ENCODE results near the gene GPC5. TPM values are rescaled to one million over a fixed set of nuclear protein-coding genes. Genes with fewer than 3 reads are reported as not detected.
"Not testable (repeated sequence)": the region's sequence is repeated elsewhere in the genome, so short reads cannot be mapped to it uniquely, and the experiment has no call there.

The GPC5 gene
- total RNA-seq, 2 donors from 2014 or later, result not detected

GRCh38 chr13:92510416-92510815 is 1112.0 kb downstream of the GPC5 start:
- TF ChIP-seq POLR2A (IDR thresholded peaks at IDR 0.05) (no peak), CTCF (IDR thresholded peaks at IDR 0.05) (no peak)
- no peaks in the 10 kb centered on the region for H3K4me1 ChIP-seq
- no peak overlapping the region for H3K27ac ChIP-seq
- WGBS, 2 donors, result 35 to 55% methylated on average over 2 of the region's 2 CpGs
- no peaks in the 10 kb centered on the region for H3K36me3 ChIP-seq (replicated peaks in 1 of 2; ENCODE audit: insufficient read depth in 1 of 2, low read depth in 2 of 2)
- no peaks in the 10 kb centered on the region for H3K9me3 ChIP-seq
- intact Hi-C loops (cut with DNase I), result no loop called here
- H3K4me3 ChIP-seq, result no peak overlapping the region
- H3K27me3 ChIP-seq, result no peaks in the 10 kb centered on the region
- no peak for ATAC-seq
- DNase-seq, result no peak

DNA sequence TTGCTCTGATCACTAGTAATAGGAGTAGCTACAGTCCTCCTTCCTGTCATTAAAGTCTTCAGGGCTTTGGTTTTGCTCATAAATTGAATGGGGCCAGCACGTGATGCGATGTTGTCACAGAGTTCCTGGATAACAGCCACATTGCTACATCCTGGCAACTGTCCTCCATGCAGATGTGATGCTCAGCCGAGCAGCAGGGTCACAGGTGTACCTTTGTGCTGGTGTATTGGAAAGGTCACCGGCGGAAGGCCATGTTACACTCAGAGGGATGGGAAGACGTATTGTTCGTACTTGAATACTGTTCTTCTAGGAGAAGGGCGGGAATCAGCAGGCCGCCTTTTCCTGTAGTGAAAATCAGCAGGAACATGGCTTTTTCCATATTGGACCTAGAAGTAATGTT is 1114.4 kb downstream of the GPC5 start:
- H3K4me1 ChIP-seq, result no peaks in the 10 kb centered on the region
- intact Hi-C loops (cut with DNase I), result no loop called here
- DNase-seq, result no peak

GRCh38 chr13:92513672-92514071 is 1115.3 kb downstream of the GPC5 start:
- DNase-seq (no peak), ATAC-seq (no peak)
- TF ChIP-seq POLR2A (IDR thresholded peaks at IDR 0.05) (no peak), CTCF (IDR thresholded peaks at IDR 0.05) (no peak)
- H3K4me1 ChIP-seq, result no peaks in the 10 kb centered on the region
- intact Hi-C loops (cut with DNase I), result no loop called here
- H3K27ac ChIP-seq, result no peak overlapping the region
- no peaks in the 10 kb centered on the region for H3K36me3 ChIP-seq (replicated peaks in 1 of 2; ENCODE audit: insufficient read depth in 1 of 2, low read depth in 2 of 2)
- H3K9me3 ChIP-seq, result no peaks in the 10 kb centered on the region
- H3K4me3 ChIP-seq, result no peak overlapping the region
- H3K27me3 ChIP-seq, result no peaks in the 10 kb centered on the region
- WGBS, 2 donors, result 0 to 37% methylated on average over 1 of the region's 1 CpG

More for the DNA sequence above, 1114.4 kb downstream of the GPC5 start:
- ATAC-seq, result no peak
- Histone ChIP-seq H3K27me3 (no peaks in the 10 kb centered on the region), H3K27ac (no peak overlapping the region), H3K9me3 (no peaks in the 10 kb centered on the region), H3K4me3 (no peak overlapping the region), H3K36me3 (replicated peaks in 1 of 2; ENCODE audit: insufficient read depth in 1 of 2, low read depth in 2 of 2) (no peaks in the 10 kb centered on the region)
- WGBS, 2 donors, result 75 to 78% methylated on average over 9 of the region's 9 CpGs
- TF ChIP-seq CTCF (IDR thresholded peaks at IDR 0.05) (no peak), POLR2A (IDR thresholded peaks at IDR 0.05) (no peak)

DNA sequence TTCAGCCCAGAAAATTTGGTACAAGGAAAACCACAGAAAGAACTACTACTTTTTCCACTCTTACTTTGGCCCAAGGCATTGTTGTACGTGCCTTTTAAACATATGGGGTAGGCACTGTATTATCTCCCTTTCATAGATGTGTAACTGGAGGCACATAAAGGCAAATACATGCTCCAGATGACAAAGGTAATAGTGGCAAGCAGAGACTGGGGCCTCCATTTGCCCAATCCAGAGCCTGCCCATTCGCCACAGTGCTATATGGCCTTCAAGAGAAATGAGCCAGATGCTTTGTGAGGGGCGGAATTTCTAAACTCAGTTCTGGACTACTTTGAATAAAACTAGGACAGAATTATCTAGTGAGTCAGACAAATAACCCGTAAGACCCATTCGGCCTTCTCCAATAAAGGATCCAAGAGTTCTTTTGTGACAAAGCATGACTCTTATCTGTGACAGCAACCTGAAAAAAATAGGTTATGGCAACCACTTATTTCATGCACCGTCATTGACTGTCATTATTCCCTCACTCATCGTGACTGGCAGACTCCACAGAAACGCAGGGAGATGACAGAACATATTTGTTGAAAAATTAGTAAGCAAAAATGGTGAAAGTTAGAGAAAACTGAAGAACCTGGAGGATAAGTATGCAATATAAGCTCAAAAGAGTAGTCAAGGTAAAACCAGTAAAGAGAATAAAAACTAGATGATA is 1116.2 kb downstream of the GPC5 start:
- no peaks in the 10 kb centered on the region for H3K36me3 ChIP-seq (replicated peaks in 1 of 2; ENCODE audit: insufficient read depth in 1 of 2, low read depth in 2 of 2)
- no peak overlapping the region for H3K27ac ChIP-seq
- no peaks in the 10 kb centered on the region for H3K9me3 ChIP-seq
- H3K4me1 ChIP-seq, result no peaks in the 10 kb centered on the region
- ATAC-seq (no peak), DNase-seq (no peak)
- no peak overlapping the region for H3K4me3 ChIP-seq
- intact Hi-C loops (cut with DNase I), result no loop called here
- WGBS, 2 donors, result 78 to 81% methylated on average over 8 of the region's 8 CpGs
- H3K27me3 ChIP-seq, result no peaks in the 10 kb centered on the region
- TF ChIP-seq POLR2A (IDR thresholded peaks at IDR 0.05) (no peak), CTCF (IDR thresholded peaks at IDR 0.05) (no peak)

GRCh38 chr13:92516878-92517277 is 1118.5 kb downstream of the GPC5 start:
- H3K9me3 ChIP-seq; H3K27ac ChIP-seq; DNase-seq; ATAC-seq; H3K4me1 ChIP-seq; H3K27me3 ChIP-seq; H3K36me3 ChIP-seq (replicated peaks in 1 of 2; ENCODE audit: insufficient read depth in 1 of 2, low read depth in 2 of 2); intact Hi-C loops (cut with DNase I); H3K4me3 ChIP-seq: not testable (repeated sequence)
- 83 to 91% methylated on average over 4 to 6 of the region's 6 CpGs for WGBS, 2 donors

- H3K27ac ChIP-seq; intact Hi-C loops (cut with DNase I); H3K27me3 ChIP-seq; H3K36me3 ChIP-seq (replicated peaks in 1 of 2; ENCODE audit: insufficient read depth in 1 of 2, low read depth in 2 of 2); H3K4me1 ChIP-seq; DNase-seq; H3K9me3 ChIP-seq; ATAC-seq; H3K4me3 ChIP-seq: not testable (repeated sequence)
- 55 to 61% methylated on average over 2 of the region's 2 CpGs for WGBS, 2 donors
These were observed 1120.2 kb downstream of the GPC5 start for GRCh38 chr13:92518622-92519021.
